IPS-NIHi7 (cell line): ENCODE measurements around the gene ZNF821.
A peak's percentile ranks its signal among the peaks of the same experiment; 100 is the strongest.
"Not testable (repeated sequence)": the region's sequence is repeated elsewhere in the genome, so short reads cannot be mapped to it uniquely, and the experiment has no call there.

Experiments used
- DNase-seq: peaks from one replicate; pipeline ENCODE4 v3.0.0; 2012; ENCODE audit warnings: mixed read lengths; ENCODE audit errors: extremely low spot score

ZNF821 gene

DNA sequence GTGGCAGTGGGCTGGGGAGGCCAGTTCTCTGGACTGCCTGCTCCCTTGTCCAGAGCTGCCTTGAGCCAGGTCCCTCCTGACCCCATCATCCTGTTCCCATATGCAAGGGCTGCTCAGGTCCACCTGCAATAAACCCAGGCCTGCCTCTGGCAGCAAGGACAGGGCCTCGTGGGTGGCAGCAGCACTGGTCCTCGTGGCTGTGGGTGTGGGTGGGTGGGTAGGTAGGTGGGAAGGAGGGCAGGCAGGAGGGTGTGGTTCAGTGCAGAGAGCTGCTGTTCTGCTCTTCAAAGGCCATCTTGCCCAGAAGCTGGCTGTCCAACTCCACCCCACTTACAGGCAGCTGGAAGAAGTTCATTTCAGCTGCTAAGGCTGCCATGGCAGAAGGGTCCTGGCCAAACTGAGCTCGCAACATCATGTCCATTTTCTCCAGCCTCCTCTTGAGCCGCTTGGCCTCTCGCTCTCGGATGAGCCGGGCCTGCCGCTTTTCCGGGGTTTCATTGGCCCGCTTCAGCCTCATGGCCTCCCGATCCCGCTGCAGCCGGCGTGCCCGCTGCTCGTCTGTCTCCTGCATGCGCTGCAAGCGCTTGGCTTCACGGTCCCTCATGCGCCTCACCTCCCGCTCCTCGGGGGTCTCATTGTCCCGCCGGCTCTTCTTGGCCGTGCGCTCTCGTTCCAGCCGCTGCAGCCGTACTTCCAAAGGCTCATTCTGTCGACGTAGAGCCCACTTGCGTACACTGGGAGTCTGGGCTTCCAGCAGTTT, 24.0 kb downstream of the ZNF821 start:
- no peak for DNase-seq

DNA sequence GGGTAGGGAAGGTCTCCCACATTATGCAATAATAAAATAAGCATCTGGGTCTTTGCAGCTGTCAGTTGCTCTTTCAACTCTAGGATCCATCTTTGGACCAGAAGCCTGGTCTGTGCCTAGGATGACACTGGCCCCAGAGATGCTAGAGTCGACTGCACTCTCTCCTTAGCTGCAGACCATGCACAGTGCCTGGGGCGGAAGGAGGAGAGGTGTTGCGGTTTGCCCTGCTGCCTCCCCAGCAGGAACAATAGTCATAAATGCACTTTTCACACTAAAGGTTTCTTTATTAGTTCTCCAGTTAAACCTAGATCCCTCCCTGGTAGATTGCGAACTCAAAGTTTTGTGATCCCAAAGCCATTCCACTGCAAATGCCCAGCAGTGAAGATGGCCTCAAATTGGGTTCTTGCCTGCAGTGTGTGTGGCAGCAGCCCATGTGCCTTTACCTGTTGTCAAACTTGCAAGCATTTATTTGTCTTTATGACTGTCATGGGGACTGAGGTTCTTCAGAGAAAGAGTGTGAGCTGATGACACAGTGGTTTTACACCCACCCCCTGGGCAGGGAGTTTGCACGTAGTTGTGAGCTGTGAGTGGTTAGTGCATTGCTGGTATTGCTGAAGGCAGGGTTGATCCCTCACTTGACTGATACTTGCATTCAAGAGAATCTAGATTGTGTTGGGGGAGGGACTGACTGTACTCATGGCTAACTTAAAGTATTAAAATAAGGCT, 27.9 kb downstream of the ZNF821 start:
- DNase-seq: no peak

DNA sequence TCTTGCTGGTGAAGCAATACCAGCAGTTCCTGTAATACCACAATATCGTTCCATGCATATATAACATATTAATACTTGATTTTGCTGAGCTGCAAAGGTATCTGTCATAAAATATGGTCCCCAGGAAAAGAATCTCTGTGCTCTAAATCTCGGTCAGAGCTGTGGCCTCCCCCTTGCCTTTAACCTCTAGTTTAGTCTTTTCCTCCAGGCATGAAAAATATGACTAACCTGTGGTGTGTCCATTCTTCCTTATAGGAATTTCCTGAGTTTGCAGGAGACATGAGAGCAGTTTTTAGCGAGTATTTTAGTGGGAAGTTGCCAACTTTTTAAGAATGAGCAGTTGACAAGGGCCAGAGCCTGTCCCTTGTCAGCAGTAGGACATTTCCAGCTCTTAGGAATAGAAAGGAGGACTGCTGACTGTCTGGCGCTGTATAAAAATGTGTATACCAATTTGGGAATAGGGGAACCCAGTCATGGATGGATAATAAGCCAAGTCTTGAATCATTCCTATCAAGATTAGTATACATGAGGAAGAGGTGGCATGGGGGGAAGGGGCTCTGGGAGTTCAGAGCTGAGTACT, 29.5 kb downstream of the ZNF821 start:
- no peak for DNase-seq

DNA sequence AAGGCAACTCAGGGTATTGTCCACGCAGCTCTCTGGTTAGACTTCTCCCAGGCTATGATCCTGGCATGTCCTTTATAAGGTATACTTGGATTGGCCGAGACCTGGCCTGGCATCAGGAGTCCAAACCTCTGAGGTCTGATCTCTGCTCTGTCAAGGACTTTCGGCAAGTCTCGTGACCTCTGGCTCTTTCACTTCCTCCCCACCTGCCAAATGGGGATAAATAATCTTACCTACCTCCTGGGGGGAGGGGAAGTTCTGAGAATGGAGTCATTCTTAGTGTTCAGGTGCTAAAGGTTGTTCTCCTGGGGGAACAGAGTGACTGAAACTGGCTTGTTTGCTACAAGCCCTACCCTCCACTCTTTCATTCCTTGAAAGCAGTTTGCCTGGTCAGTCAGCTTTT, 30.6 kb downstream of the ZNF821 start:
- DNase-seq: no peak

DNA sequence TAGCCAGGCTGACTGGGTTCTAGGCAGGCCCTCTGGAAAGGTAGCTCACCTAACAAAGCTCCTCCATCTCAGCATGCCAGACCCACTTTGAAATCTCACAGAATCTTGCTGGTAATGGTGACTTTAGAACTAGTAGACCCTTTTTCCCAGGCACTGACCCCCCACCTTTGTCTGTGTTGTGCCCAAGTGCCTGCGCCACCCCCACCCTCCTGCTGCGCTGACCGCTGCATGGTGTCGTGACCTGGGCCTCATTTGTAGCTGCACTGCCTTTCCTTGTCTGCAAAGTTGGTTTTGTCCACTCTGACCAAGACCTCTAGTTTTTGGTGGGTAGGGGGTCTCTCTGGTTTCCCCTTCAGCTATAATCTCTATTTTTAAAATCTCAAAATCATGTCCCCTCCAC, 31.4 kb downstream of the ZNF821 start:
- DNase-seq: no peak

DNA sequence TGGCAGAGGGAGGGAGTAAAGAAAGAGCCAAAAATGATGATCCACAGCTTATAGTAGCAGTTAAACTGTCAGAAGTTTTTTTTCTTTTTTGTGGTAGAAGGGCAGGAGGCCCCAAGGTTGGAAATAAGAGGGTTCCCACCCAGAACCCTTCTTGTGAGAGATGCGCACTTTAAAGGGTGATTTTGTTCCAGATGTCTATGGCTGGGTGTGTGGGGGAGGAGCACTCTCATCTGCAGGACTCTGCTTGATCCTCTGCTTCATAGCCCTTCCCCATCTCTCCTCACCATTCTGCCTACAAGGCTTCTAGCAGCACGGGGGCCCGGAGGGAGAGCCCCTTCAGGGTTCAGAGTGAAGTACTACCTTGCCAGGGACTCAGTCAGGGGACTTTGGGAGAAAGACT, 31.8 kb downstream of the ZNF821 start:
- no peak for DNase-seq

DNA sequence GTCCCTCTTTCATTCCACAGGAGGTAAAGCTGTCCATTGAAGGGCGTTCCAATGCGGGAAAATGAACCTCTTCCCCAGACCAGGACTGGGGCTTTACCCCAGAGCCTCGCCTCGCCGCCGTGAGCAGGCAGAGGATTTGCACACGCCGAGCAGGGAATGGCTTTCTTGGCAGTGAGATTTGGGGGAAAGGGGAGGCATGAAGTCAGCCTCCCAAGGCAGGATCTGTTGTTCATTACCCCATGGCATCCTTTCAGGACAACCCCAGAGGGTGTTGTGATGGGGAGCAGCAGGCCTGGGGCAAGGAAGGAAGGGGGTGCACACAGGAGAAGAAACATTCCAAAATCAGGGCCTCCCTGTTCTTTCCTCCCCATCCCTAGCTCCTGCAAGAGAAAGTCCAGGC, 32.2 kb downstream of the ZNF821 start:
- no peak for DNase-seq

DNA sequence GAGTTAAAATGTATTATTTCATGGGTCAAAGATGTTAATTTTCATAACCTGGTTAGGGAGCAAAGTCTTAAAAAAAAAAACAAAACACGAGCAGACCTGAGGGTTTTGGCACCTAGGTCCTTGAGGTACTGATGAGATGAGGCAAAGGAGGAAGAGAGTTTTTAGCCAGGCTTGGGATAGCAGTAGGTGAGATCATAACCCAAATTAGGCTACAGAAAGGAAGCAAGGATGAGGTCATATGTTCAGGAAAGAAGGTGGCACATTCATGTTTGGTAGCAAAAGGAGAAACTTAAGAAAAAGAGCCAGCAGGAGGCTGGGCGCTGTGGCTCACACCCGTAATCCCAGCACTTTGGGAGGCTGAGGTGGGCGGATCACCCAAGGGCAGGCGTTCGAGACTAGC, 35.4 kb downstream of the ZNF821 start:
- no peak for DNase-seq

DNA sequence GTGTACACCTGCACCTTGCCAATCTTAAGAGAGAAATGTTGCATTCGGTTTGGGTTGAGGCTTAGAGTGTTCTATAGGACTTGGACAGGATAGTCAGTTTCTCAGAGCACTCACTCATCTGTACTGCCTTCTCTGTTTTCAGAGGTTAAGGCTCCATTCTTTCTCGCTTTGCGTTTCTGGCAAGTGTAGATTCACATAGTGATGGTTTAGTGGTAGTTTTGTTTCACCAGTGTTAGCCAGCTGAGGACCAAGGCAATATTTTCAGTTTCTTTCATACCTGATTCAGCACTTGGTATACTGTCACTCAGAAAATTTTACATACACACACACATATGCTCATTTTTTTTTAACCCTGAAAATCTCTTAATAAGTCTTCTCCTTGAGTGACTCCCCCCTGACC, 36.9 kb downstream of the ZNF821 start:
- no peak for DNase-seq

DNA sequence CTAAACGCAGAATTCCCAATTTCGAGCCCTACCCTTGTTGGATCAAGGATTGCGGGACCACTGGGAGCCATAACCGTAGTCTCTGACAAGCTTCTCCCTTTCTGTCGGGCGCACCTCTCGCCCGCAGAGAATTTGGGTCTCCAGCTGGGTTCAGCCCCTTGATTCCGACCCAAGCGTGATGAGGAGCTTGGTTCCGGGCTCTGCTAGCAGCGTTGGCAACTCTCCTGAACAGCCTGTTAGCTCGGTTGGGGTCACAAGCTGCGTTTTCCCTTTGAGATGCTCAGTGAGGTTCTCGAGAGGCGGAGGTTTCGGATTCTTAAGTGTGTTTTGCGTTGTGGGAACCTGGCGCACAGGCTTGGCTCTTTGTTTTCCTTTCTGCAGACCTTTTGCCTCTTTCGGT, 37.6 kb downstream of the ZNF821 start:
- no peak for DNase-seq

DNA sequence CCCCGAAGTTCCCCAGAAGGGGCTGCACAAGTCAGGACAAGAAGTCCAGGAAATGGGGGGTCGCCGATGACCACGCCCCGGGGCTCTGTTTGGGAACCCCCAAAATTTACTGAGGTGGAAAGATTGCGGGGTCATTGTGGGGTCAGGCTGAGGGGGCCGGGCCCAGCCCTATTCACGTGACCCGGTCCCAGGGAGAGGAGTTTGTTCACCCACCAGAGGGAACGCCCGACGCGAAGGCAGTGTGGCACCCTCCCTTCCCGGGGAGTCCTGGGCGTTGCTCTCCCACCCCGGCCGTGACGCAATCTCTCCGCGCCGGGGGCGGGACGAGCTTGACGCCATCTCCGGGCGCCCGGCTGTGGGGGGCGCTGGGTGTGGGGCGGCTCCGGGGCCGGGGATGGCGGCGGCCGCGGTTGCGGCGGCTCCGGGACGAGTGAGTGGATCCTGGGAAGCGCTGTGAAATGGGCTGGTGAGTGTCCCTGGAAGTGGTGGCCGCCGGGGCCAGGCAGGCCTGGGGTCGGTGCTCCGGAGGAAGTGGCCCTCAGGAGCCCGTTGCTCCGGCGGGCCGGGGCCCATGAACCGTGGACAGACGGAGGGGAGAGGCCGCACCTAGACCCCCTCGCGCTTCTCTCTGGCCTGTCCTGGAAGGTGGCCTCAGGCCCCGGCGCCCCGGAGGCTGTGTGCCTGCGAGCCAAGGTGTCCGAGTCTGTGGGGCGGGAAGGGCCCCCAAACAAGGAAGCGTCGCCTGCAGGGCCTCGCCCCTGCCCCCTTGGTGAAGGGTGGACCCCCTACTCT, 38.1 kb downstream of the ZNF821 start, which contains the start of gene ATXN1L:
Gene ATXN1L, plus strand, starts transcription at position 338 of the 792 bp plus-strand sequence. CDS start 3,765 bp downstream, outside the sequence.
- peak; percentile 99 for DNase-seq

DNA sequence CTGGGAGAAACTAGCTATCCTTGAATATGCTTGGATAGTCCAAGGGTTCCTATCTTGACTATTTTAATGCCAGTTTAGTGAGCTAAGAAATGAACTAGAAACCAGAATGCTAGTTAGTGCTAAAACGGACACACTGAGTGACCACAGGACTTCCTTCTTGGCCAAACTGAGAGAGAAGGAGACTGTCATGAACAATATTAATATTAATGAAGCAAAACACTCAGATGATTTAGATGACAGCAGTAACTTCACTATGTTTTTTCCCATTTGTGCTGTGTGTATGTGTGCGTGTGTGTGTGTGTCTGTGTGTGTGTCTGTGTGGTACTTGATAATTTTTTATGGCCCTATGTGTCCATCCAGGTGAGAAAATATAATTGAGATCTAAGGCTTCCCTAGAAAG, 40.4 kb downstream of the ZNF821 start:
- DNase-seq: no peak

DNA sequence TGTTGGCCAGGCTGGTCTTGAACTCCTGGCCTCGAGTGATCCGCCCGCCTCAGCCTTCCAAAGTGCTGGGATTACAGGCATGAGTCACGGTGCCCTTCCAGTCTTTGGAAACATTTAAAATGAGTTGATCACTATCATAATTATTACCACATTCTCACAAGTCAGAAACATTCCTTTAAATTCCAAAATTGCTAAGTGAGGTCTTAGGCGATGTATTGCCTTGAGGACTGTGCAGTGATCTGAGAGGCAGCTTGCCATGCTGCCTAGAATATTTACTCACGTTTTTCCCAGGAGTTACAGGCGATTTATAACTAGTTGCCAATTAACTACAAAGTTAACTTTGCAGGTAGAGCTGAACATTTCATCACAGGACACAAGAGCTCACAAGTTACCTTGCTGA, 43.9 kb downstream of the ZNF821 start:
- no peak for DNase-seq

DNA sequence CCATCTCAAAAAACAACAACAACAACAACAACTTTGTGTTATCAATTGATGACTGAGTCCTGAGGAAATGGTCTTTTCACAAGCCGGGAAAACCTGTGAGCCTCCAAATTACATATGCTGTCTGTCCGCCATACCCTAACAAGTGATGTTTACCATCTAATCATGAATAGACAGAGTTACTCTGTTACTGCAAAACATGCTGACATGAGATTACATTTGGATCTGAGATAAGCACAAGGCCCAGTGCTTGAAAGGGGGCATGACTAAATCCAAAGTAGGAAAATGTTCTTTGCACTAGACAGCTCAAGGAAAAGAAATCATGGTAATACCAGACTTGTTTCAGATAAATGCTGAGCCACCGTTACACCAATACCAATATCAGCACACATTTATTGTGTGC, 46.8 kb downstream of the ZNF821 start:
- no peak for DNase-seq

DNA sequence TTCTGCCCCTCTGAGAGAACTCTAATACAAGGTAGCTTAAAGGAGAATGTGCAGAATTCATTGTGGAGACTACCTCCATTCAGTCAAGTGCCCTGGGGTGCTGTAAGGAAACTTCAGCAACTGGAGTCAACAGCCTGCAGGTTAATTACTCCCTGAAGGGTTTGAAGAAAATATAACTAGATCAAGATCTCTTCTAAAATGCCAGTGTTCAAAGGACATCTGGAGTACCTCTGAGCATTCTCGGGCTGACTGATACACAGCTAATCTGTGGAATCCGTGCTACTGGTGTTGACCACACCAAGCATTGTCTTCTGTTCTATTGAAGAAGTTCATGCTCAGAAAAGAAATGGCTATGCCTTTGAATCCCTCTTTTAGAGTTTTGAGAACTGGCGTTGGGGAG, 49.7 kb downstream of the ZNF821 start:
- no peak for DNase-seq

DNA sequence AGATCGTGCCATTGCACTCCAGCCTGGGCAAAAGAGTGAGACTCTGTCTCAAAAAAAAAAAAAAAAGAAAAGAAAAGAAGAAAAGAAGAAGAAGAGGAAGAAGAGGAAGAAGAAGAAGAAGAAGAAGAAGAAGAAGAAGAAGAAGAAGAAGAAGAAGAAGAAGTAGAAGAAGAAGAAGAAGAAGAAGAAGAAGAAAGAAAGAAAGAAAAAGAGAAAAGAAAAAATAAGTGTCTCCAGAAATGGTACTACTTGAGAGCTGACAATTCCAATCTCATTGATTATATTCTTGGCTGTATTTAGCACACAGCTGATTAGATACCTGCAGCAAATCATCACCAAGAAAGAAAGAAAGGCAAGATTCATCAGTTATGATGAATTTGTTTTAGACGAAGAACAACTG, 51.9 kb downstream of the ZNF821 start:
- not testable (repeated sequence) for DNase-seq

DNA sequence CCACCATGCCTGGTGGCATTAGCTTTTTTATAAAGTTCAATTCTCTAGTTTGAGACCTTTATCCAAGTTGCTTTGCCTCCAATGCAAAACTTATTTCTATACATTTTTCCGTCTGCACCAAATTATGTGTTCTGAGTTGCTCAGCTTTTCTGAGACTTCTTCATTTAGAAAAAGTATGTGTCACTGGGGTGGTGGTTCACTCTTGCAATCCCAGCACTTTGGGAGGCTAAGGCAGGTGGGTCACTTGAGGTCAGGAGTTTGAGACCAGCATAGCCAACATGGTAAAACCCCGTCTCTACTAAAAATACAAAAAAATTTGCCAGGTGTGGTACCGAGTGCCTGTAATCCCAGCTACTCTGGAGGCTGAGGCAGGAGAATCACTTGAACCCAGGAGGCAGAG, 52.3 kb downstream of the ZNF821 start:
- DNase-seq: not testable (repeated sequence)

DNA sequence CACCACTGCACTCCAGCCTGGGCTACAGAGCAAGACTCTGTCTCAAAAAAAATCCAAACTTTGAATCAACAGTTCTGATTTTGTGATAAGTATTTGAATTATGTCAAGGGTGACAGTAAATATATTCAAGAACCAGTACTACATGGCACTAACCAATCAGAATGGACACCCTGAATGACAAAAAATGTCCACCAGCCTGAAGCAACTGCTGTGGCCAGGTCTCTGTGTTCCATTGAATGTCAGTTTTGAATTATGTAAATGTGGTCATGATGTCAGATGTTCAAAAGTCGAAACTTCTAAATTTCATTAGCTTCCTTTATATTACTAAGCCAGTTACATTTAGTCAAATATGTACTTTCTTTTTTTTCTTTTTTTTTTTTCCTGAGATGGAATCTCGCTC, 53.6 kb downstream of the ZNF821 start:
- no peak for DNase-seq

DNA sequence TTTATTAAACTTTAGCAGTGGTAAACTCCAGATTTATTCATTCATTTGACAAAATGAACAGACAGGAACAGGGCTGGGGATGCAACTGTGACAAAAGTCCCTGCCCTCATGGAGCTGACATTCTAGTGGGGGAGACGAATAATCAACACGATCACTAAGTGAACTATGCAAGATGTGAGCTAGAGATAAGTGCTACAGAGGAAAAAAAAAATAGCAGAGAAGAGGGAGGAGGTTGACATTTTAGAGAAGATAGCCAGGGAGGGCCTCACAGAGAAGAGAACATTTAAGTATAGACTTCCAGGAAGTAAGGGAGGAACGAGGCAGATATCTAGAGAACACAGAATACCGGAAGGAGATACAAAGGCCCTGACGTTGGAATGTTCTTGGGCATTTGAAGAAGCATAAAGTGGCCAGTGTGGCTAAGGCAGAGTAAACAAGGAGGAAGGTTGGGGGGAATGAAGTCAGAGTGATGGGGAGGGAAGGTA, 57.4 kb downstream of the ZNF821 start:
- DNase-seq: no peak

DNA sequence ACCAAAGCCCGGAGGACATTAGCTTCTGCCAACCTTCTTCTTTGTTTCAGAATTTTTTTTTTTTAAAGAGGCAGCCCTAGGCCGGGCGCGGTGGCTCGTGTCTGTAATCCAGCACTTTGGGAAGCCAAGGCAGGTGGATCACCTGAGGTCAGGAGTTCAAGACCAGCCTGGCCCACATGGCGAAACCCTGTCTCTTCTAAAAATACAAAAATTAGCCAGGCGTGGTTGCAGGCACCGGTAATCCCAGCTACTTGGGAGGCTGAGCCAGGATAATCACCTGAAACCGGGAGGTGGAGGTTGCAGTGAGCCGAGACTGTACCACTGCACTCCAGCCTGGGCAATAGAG, 66.9 kb downstream of the ZNF821 start:
- not testable (repeated sequence) for DNase-seq

DNA sequence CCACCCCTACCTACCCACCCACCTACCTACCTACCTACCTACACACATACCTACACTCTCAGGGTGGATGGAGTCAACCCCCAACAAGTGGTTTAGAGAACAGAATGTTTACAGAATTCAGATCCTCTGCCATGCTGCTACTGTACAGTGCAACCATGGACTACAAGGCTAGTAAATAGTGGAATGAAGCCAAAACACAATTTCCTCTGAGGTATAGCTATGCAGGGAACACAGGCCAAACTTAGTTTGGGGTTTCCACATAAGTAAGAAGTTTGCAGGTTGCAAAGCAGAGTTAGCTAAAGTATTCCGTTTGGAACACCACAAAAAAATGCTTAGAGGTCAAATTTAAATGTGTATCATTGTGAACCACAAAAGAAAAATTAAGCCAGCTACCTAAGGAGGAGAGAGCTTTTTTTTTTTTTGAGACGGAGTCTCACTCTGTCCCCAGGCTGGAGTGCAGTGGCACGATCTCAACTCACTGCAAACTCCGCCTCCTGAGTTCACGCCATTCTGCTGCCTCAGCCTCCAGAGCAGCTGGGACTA, 72.7 kb downstream of the ZNF821 start:
- DNase-seq: no peak

DNA sequence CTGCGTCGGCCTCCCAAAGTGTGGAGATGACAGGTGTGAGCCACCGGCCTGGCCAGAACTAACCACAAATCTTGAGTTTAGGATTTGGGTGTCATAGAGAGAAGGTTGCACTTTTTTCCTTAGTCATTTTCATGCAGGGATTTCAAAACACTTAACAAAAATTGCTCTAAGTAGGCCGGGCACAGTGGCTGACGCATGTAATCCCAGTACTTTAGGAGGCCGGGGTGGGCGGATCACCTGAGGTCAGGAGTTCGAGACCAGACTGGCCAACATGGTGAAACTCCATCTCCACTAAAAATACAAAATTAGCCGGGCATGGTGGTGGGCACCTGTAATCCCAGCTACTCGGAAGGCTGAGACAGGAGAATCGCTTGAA, 73.8 kb downstream of the ZNF821 start:
- DNase-seq: not testable (repeated sequence)
